ENCODE data around the gene SHANK3.

DNA sequence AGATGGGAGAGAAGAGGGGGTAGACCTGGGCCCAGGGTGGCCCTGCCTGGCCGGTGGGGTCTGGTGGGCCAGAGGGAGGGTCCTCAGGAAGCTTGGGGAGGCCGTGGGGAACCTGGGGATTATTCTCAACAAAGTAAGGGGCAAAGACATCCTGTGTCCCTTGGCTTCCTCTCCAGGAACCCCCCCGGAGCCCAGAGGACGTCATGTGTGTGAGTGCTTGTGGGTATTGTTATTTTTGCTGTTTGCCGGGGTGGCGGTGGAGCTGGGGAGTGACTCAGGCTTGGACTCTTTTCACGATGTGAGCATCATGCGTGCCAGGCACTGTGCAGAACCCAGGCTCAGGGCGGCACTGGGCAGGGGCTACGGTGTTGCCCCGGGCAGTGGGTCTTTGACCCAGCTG is 982 bp upstream of the SHANK3 start:
- TF ChIP-seq, protein P1, sequence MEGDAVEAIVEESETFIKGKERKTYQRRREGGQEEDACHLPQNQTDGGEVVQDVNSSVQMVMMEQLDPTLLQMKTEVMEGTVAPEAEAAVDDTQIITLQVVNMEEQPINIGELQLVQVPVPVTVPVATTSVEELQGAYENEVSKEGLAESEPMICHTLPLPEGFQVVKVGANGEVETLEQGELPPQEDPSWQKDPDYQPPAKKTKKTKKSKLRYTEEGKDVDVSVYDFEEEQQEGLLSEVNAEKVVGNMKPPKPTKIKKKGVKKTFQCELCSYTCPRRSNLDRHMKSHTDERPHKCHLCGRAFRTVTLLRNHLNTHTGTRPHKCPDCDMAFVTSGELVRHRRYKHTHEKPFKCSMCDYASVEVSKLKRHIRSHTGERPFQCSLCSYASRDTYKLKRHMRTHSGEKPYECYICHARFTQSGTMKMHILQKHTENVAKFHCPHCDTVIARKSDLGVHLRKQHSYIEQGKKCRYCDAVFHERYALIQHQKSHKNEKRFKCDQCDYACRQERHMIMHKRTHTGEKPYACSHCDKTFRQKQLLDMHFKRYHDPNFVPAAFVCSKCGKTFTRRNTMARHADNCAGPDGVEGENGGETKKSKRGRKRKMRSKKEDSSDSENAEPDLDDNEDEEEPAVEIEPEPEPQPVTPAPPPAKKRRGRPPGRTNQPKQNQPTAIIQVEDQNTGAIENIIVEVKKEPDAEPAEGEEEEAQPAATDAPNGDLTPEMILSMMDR (IDR thresholded peaks at IDR 0.05; ENCODE audit: control extremely low read depth in 1 of 3, insufficient read depth in 1 of 3, low read depth in 1 of 3, low read length in 3 of 3): no peak
- no peak for TF ChIP-seq EP300 (IDR thresholded peaks at IDR 0.05; ENCODE audit: borderline replicate concordance in 1 of 2, low read depth in 2 of 2, low read length in 2 of 2)
- TF ChIP-seq POLR2A (IDR thresholded peaks at IDR 0.05; ENCODE audit: control extremely low read depth in 1 of 2, low read depth in 2 of 2, low read length in 2 of 2): no peak
